Measurements from ENCODE around the gene COPS3.

DNA sequence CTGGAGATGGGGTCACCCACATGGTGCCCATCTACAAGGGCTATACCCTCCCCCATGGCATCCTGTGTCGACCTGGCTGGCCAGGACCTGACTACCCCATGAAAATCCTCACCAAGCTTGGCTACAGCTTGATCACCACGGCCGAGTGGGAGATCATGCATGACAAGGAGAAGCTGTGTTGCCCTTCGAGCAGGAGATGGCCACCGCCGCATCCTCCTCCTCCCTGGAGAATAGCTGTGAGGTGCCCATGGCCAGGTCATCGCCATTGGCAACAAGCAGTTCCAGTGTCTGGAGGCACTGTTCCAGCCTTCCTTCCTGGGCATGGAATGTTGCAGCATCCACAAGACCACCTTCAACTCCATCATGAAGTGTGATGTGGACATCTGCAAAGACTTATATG, 38.8 kb downstream of the COPS3 start:
- no peak for TF ChIP-seq FOXP2 (optimal IDR thresholded peaks at IDR 0.05; ENCODE audit: control extremely low read depth, extremely low read length, insufficient read depth)
- no peak for TF ChIP-seq POLR2AphosphoS5 (IDR thresholded peaks at IDR 0.05; ENCODE audit: borderline replicate concordance, low read depth, low read length)
- no peak for TF ChIP-seq EZH2 (IDR thresholded peaks at IDR 0.05)

All from SK-N-MC (cell line).